Mesendoderm (in vitro differentiated cells): ENCODE data around the gene HIGD2A.

Experiments
- DNase-seq: peaks from one replicate; pipeline ENCODE4 v3.0.0; 2013
- H2AK5ac ChIP-seq: 2 replicates; pipeline ENCODE4 v1.6.1; 2013; ENCODE audit warnings: low read length, inconsistent platforms
- H2BK120ac ChIP-seq: 2 replicates; pipeline ENCODE4 v1.6.1; 2013; ENCODE audit warnings: low read depth, mild to moderate bottlenecking, low read length, moderate library complexity, mixed read lengths
- H2BK15ac ChIP-seq: replicated peaks from 2 replicates; pipeline ENCODE4 v1.6.1; 2013; ENCODE audit warnings: low read depth, mild to moderate bottlenecking, moderate library complexity
- H2BK5ac ChIP-seq: 2 replicates; pipeline ENCODE4 v1.6.1; 2013; ENCODE audit warnings: low read length, inconsistent platforms
- H3K18ac ChIP-seq: 2 replicates; pipeline ENCODE4 v1.6.1; 2013; ENCODE audit warnings: mild to moderate bottlenecking, low read length, mixed read lengths
- H3K23ac ChIP-seq: one replicate; pipeline ENCODE4 v1.6.1; 2013; ENCODE audit warnings: low read length
- H3K27ac ChIP-seq: 2 replicates; pipeline ENCODE4 v1.5.1; 2013; ENCODE audit warnings: low read depth, mild to moderate bottlenecking, inconsistent platforms, low read length, moderate library complexity
- H3K27me3 ChIP-seq: 2 replicates; pipeline ENCODE4 v1.6.1; 2013; ENCODE audit warnings: low read length, control low read depth, mild to moderate bottlenecking, inconsistent platforms; ENCODE audit not compliant: insufficient read depth, poor library complexity
- H3K36me3 ChIP-seq: 2 replicates; pipeline ENCODE4 v1.6.1; 2013; ENCODE audit warnings: low read length, inconsistent platforms; ENCODE audit not compliant: control insufficient read depth, insufficient read depth
- H3K4ac ChIP-seq: one replicate; pipeline ENCODE4 v1.6.1; 2013; ENCODE audit warnings: low read depth, mild to moderate bottlenecking, low read length, moderate library complexity
- H3K4me1 ChIP-seq: 2 replicates; pipeline ENCODE4 v1.6.1; 2013; ENCODE audit warnings: low read depth, low read length, inconsistent platforms; ENCODE audit not compliant: control insufficient read depth
- H3K4me2 ChIP-seq: 2 replicates; pipeline ENCODE4 v1.6.1; 2013; ENCODE audit warnings: low read length
- H3K4me3 ChIP-seq: 2 replicates; pipeline ENCODE4 v1.5.1; 2013; ENCODE audit warnings: mild to moderate bottlenecking, low read length
- H3K56ac ChIP-seq: one replicate; pipeline ENCODE4 v1.6.1; 2013; ENCODE audit warnings: low read length
- H3K79me1 ChIP-seq: 2 replicates; pipeline ENCODE4 v1.6.1; 2013; ENCODE audit warnings: low read length, inconsistent platforms
- H3K79me2 ChIP-seq: 2 replicates; pipeline ENCODE4 v1.6.1; 2013; ENCODE audit warnings: mild to moderate bottlenecking, low read length; ENCODE audit not compliant: control insufficient read depth, insufficient read depth
- H3K9ac ChIP-seq: 2 replicates; pipeline ENCODE4 v1.6.1; 2013; ENCODE audit warnings: low read length, inconsistent platforms
- H4K5ac ChIP-seq: one replicate; pipeline ENCODE4 v1.6.1; 2013; ENCODE audit warnings: low read length
- H4K8ac ChIP-seq: one replicate; pipeline ENCODE4 v1.6.1; 2013; ENCODE audit warnings: low read depth, mild to moderate bottlenecking, control low read depth, low read length, moderate library complexity
- WGBS: extraction: QIAGEN DNeasy Blood & Tissue Kit; methylation state at CpG from one replicate; pipeline ENCODE4 v1.1.7; 2013; ENCODE audit warnings: low lambda C conversion rate, missing lambda C conversion rate; ENCODE audit not compliant: insufficient coverage; ENCODE audit errors: extremely low coverage; 5-methylcytosine and 5-hydroxymethylcytosine counted together

Gene HIGD2A

GRCh38 chr5:176350416-176350815, 38.1 kb upstream of the HIGD2A start:
- H3K36me3 ChIP-seq = peaks cover 31% of the 10 kb centered on the region

DNA sequence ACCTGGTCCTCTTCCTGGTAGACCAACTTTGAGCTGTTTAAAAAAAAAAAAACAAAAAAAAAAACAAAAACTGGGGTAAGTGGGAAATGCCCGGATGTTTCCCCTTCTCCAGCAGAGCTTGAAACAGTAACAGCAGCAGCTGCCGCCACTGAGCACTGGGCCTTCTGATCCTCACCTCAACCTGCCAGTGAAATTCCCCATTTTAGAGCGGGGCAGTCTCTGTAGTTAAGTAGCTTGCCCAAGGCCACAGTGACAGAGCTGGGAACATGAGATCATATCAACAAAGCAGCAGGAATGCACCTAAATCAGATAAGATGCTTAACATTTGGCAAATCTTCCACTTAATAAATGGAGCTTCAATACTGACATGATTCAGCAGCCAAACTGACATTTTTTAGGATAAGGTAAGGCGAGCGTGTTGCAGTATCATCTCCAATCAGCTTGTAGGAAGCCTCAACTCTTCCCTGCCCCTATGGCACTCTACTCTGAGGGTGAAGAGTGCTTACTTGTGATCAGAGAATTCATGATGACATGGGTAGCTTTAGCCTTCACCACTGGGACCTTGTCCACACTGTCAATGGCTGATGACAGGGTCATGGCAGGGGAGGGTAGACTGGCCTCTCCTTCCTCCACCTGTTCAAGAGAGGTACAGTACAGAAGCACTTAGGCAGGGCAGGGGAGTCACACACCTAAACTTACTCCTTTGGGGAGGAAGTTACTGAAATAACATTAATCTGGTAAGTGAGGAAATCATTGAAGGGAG, 36.3 kb upstream of the HIGD2A start:
- H3K56ac ChIP-seq = no peak overlapping the region
- H2AK5ac ChIP-seq = no peak overlapping the region
- no peak overlapping the region for H2BK5ac ChIP-seq
- no peak overlapping the region for H2BK120ac ChIP-seq
- no peak overlapping the region for H3K4me3 ChIP-seq
- H3K4me2 ChIP-seq = no peak overlapping the region
- H3K27me3 ChIP-seq = no peaks in the 10 kb centered on the region
- H2BK15ac ChIP-seq = no peak overlapping the region
- no peak overlapping the region for H3K9ac ChIP-seq
- no peak overlapping the region for H4K5ac ChIP-seq
- no peaks in the 10 kb centered on the region for H3K4me1 ChIP-seq
- H3K36me3 ChIP-seq = peaks cover 31% of the 10 kb centered on the region
- H4K8ac ChIP-seq = no peak overlapping the region
- H3K23ac ChIP-seq = no peak overlapping the region
- H3K79me1 ChIP-seq = peaks cover 37% of the 10 kb centered on the region
- H3K18ac ChIP-seq = no peak overlapping the region
- peak; percentile 40 for DNase-seq
- H3K27ac ChIP-seq = no peak overlapping the region
- WGBS = no CpG with 5 or more reads among the region's 5 CpGs
- H3K79me2 ChIP-seq = peaks cover 21% of the 10 kb centered on the region
- no peak overlapping the region for H3K4ac ChIP-seq

More at GRCh38 chr5:176350416-176350815, 38.1 kb upstream of the HIGD2A start:
- Histone ChIP-seq H3K4me3 (no peak overlapping the region), H2BK15ac (no peak overlapping the region), H3K18ac (no peak overlapping the region), H2BK5ac (no peak overlapping the region), H3K23ac (no peak overlapping the region), H2AK5ac (no peak overlapping the region), H3K4me1 (no peaks in the 10 kb centered on the region), H4K8ac (no peak overlapping the region), H3K27me3 (no peaks in the 10 kb centered on the region), H3K4me2 (no peak overlapping the region), H3K56ac (no peak overlapping the region), H3K79me1 (peaks cover 26% of the 10 kb centered on the region), H3K27ac (no peak overlapping the region), H3K79me2 (peaks cover 11% of the 10 kb centered on the region), H3K9ac (no peak overlapping the region), H4K5ac (no peak overlapping the region), H2BK120ac (no peak overlapping the region), H3K4ac (no peak overlapping the region)
- no CpG with 5 or more reads among the region's 8 CpGs for WGBS
- DNase-seq = no peak

- H2BK15ac ChIP-seq = no peak overlapping the region
- peaks cover 40% of the 10 kb centered on the region for H3K79me1 ChIP-seq
- no peak for DNase-seq
- no peak overlapping the region for H2BK120ac ChIP-seq
- H3K4me1 ChIP-seq = no peaks in the 10 kb centered on the region
- H2BK5ac ChIP-seq = no peak overlapping the region
- H2AK5ac ChIP-seq = no peak overlapping the region
- no CpG with 5 or more reads among the region's 4 CpGs for WGBS
- H3K27ac ChIP-seq = no peak overlapping the region
- H3K4ac ChIP-seq = no peak overlapping the region
- H3K79me2 ChIP-seq = peaks cover 25% of the 10 kb centered on the region
- peaks cover 26% of the 10 kb centered on the region for H3K36me3 ChIP-seq
- no peak overlapping the region for H3K23ac ChIP-seq
- H3K56ac ChIP-seq = no peak overlapping the region
- H3K27me3 ChIP-seq = no peaks in the 10 kb centered on the region
- no peak overlapping the region for H3K9ac ChIP-seq
- no peak overlapping the region for H3K18ac ChIP-seq
- H3K4me2 ChIP-seq = no peak overlapping the region
- H3K4me3 ChIP-seq = no peak overlapping the region
- no peak overlapping the region for H4K5ac ChIP-seq
- no peak overlapping the region for H4K8ac ChIP-seq
Observed at GRCh38 chr5:176353533-176353932, 35.0 kb upstream of the HIGD2A start.

GRCh38 chr5:176355400-176356178, 33.0 kb upstream of the HIGD2A start:
- Histone ChIP-seq H3K18ac (no peak overlapping the region), H3K23ac (no peak overlapping the region), H3K27me3 (no peaks in the 10 kb centered on the region), H3K9ac (no peak overlapping the region), H3K79me2 (peaks cover 29% of the 10 kb centered on the region), H3K56ac (no peak overlapping the region), H3K36me3 (peaks cover 21% of the 10 kb centered on the region), H4K5ac (no peak overlapping the region), H3K4ac (no peak overlapping the region), H3K27ac (no peak overlapping the region), H3K79me1 (peaks cover 40% of the 10 kb centered on the region), H3K4me2 (no peak overlapping the region), H2AK5ac (no peak overlapping the region), H3K4me3 (no peak overlapping the region), H3K4me1 (no peaks in the 10 kb centered on the region), H2BK5ac (no peak overlapping the region), H2BK120ac (no peak overlapping the region), H4K8ac (no peak overlapping the region), H2BK15ac (no peak overlapping the region)
- WGBS = no CpG with 5 or more reads among the region's 16 CpGs
- DNase-seq = peak; percentile 25

- Histone ChIP-seq H3K9ac (no peak overlapping the region), H3K56ac (no peak overlapping the region), H3K4me3 (no peak overlapping the region), H3K79me1 (peaks cover 39% of the 10 kb centered on the region), H2BK15ac (no peak overlapping the region), H3K27me3 (no peaks in the 10 kb centered on the region), H3K79me2 (peaks cover 35% of the 10 kb centered on the region), H3K4me1 (no peaks in the 10 kb centered on the region), H2BK5ac (no peak overlapping the region), H3K4ac (no peak overlapping the region), H3K36me3 (peaks cover 19% of the 10 kb centered on the region), H3K27ac (no peak overlapping the region), H2BK120ac (no peak overlapping the region), H3K4me2 (no peak overlapping the region), H2AK5ac (no peak overlapping the region), H4K8ac (no peak overlapping the region), H3K23ac (no peak overlapping the region), H3K18ac (no peak overlapping the region), H4K5ac (no peak overlapping the region)
- no peak for DNase-seq
- no CpG with 5 or more reads among the region's 3 CpGs for WGBS
Observed at GRCh38 chr5:176356179-176356566, 32.4 kb upstream of the HIGD2A start.
